DND-41 (cell line): ENCODE data around the gene BRAT1.

Source experiments
- ATAC-seq: fragments of 200-7000 bp; cut with Tn5 transposase; 3 replicates; pipeline ENCODE4 v1.9.1; 2021; ENCODE audit warnings: low read depth; ENCODE audit not compliant: insufficient read depth
- DNase-seq: peaks from one replicate; pipeline ENCODE4 v3.0.0-alpha.2; 2020
- H2AFZ ChIP-seq: 2 replicates; pipeline ENCODE4 v1.6.0; 2012; ENCODE audit warnings: low read depth, low read length
- H3K27ac ChIP-seq: 2 replicates; pipeline ENCODE4 v1.5.1; 2012; ENCODE audit warnings: low read length, inconsistent platforms
- H3K27me3 ChIP-seq: fragments of 200-600 bp; sonication (generic); 2 replicates; pipeline ENCODE4 v1.6.0; 2012; ENCODE audit warnings: low read length, mild to moderate bottlenecking, inconsistent platforms; ENCODE audit not compliant: insufficient read depth, poor library complexity
- H3K36me3 ChIP-seq: 2 replicates; pipeline ENCODE4 v1.5.1; 2012; ENCODE audit warnings: low read length, inconsistent platforms; ENCODE audit not compliant: insufficient read depth
- H3K4me1 ChIP-seq: 2 replicates; pipeline ENCODE4 v1.5.1; 2012; ENCODE audit warnings: mild to moderate bottlenecking, low read length; ENCODE audit not compliant: insufficient read depth
- H3K4me2 ChIP-seq: 2 replicates; pipeline ENCODE4 v1.6.0; 2012; ENCODE audit warnings: mild to moderate bottlenecking, moderate library complexity, low read length, inconsistent platforms; ENCODE audit not compliant: insufficient read depth
- H3K4me3 ChIP-seq, 2 experiments: fragments of 200-600 bp in 1 of 2; shearing (Covaris generic) in 1 of 2; 2 replicates each; pipeline ENCODE4 v1.5.1; 2012 to 2016; ENCODE audit warnings: inconsistent platforms in 2 of 2, low read length in 2 of 2, mild to moderate bottlenecking in 2 of 2, low read depth in 1 of 2, moderate library complexity in 1 of 2
- H3K79me2 ChIP-seq: 2 replicates; pipeline ENCODE4 v1.6.0; 2012; ENCODE audit warnings: low read length, inconsistent platforms; ENCODE audit not compliant: insufficient read depth
- H3K9ac ChIP-seq: 2 replicates; pipeline ENCODE4 v1.6.0; 2012; ENCODE audit warnings: low read depth, mild to moderate bottlenecking, inconsistent platforms, low read length, moderate library complexity
- H3K9me3 ChIP-seq: 2 replicates; pipeline ENCODE4 v1.5.1; 2012; ENCODE audit warnings: low read length, moderate library complexity, mild to moderate bottlenecking, inconsistent platforms; ENCODE audit not compliant: insufficient read depth, severe bottlenecking
- H4K20me1 ChIP-seq: 2 replicates; pipeline ENCODE4 v1.6.0; 2012; ENCODE audit warnings: low read length; ENCODE audit not compliant: insufficient read depth
- CTCF ChIP-seq: IDR thresholded peaks from 2 replicates; pipeline ENCODE4 v1.5.1; 2012; ENCODE audit warnings: borderline replicate concordance, low read length, moderate library complexity, mild to moderate bottlenecking; ENCODE audit not compliant: poor library complexity, severe bottlenecking; ENCODE audit errors: extremely low read depth
- EZH2 ChIP-seq: IDR thresholded peaks from 3 replicates; pipeline ENCODE4 v1.6.1; 2012; ENCODE audit warnings: borderline replicate concordance, low read depth, mild to moderate bottlenecking, moderate library complexity, low read length, inconsistent platforms; ENCODE audit not compliant: severe bottlenecking

Gene BRAT1

GRCh38 chr7:2554661-2555111 lies 638 bp downstream of the BRAT1 start:
- TF ChIP-seq EZH2 (no peak), CTCF (no peak)
- peak overlapping the region; percentile 87 to 97 for H3K4me3 ChIP-seq
- DNase-seq (peak; percentile 20), ATAC-seq (no peak)
- no peaks in the 10 kb centered on the region for H3K27me3 ChIP-seq
- H3K9ac ChIP-seq = peak overlapping the region; percentile 99
- peaks cover 42% of the 10 kb centered on the region for H3K4me1 ChIP-seq
- H4K20me1 ChIP-seq = peaks cover 5% of the 10 kb centered on the region
- H3K9me3 ChIP-seq = no peaks in the 10 kb centered on the region
- peak overlapping the region; percentile 98; the same call in 1 of the 2 replicates for H2AFZ ChIP-seq
- peak overlapping the region; percentile 100 for H3K4me2 ChIP-seq
- peaks cover 36% of the 10 kb centered on the region for H3K79me2 ChIP-seq
- H3K36me3 ChIP-seq = peaks cover 17% of the 10 kb centered on the region
- H3K27ac ChIP-seq = peak overlapping the region; percentile 100

GRCh38 chr7:2553831-2554581 lies 1.3 kb downstream of the BRAT1 start:
- ATAC-seq (no peak), DNase-seq (no peak)
- Histone ChIP-seq H3K27ac (peak overlapping the region; percentile 100), H3K9me3 (no peaks in the 10 kb centered on the region), H3K4me3 (peak overlapping the region; percentile 87 to 97), H3K4me1 (peaks cover 37% of the 10 kb centered on the region), H3K79me2 (peaks cover 35% of the 10 kb centered on the region), H2AFZ (peak overlapping the region; percentile 98; the same call in 1 of the 2 replicates), H3K36me3 (peaks cover 22% of the 10 kb centered on the region), H4K20me1 (peaks cover 5% of the 10 kb centered on the region), H3K4me2 (peak overlapping the region; percentile 100), H3K27me3 (no peaks in the 10 kb centered on the region), H3K9ac (peak overlapping the region; percentile 99)
- no peak for TF ChIP-seq EZH2
- TF ChIP-seq CTCF = no peak

GRCh38 chr7:2553108-2553507 lies 2.2 kb downstream of the BRAT1 start:
- peaks cover 35% of the 10 kb centered on the region for H3K79me2 ChIP-seq
- H3K27me3 ChIP-seq = no peaks in the 10 kb centered on the region
- H4K20me1 ChIP-seq = peaks cover 5% of the 10 kb centered on the region
- no peak overlapping the region for H3K27ac ChIP-seq
- H2AFZ ChIP-seq = no peak overlapping the region
- H3K9me3 ChIP-seq = no peaks in the 10 kb centered on the region
- H3K9ac ChIP-seq = no peak overlapping the region
- TF ChIP-seq EZH2 (no peak), CTCF (no peak)
- ATAC-seq (no peak), DNase-seq (no peak)
- peaks cover 26% of the 10 kb centered on the region for H3K36me3 ChIP-seq
- H3K4me3 ChIP-seq = no peak overlapping the region
- H3K4me1 ChIP-seq = peaks cover 31% of the 10 kb centered on the region
- peak overlapping the region; percentile 100; the same call in 1 of the 2 replicates for H3K4me2 ChIP-seq
